ENCODE measurements around the gene BMPER. TPM values are rescaled to one million over a fixed set of nuclear protein-coding genes. Genes with fewer than 3 reads are reported as not detected.

Gene BMPER
- total and polyA plus RNA-seq, 2 of the 8 experiments (the other 6 are each of a cell fraction or from before 2014, with no cell fraction given): 0.33 to 0.69 TPM

GRCh38 chr7:34162677-34163076, 257.3 kb downstream of the BMPER start:
- Histone ChIP-seq H2BK12ac (ENCODE audit: low read depth, low read length) (no peak overlapping the region), H3K4me1 (replicated peaks in 1 of 4; ENCODE audit: control insufficient read depth in 3 of 4, insufficient read depth in 4 of 4, low read length in 3 of 4) (no peaks in the 10 kb centered on the region), H4K20me1 (replicated peaks in 1 of 2; ENCODE audit: control insufficient read depth in 1 of 2, insufficient read depth in 2 of 2, low read length in 2 of 2) (no peaks in the 10 kb centered on the region), H3K23ac (ENCODE audit: insufficient read length) (no peak overlapping the region), H3K79me2 (ENCODE audit: control insufficient read depth in 1 of 2, insufficient read depth in 2 of 2, low read length in 2 of 2) (no peaks in the 10 kb centered on the region), H3K36me3 (ENCODE audit: control insufficient read depth in 2 of 4, insufficient read depth in 4 of 4, low read length in 3 of 4) (no peaks in the 10 kb centered on the region), H3K79me1 (ENCODE audit: low read depth, low read length) (no peaks in the 10 kb centered on the region), H3K27me3 (replicated peaks in 1 of 4; ENCODE audit: control insufficient read depth in 3 of 4, extremely low read depth in 1 of 4, insufficient read depth in 3 of 4, low read length in 3 of 4) (no peaks in the 10 kb centered on the region), H3K4me3 (ENCODE audit: extremely low read depth in 1 of 4, insufficient read depth in 2 of 4, low read depth in 3 of 4, low read length in 4 of 4) (no peak overlapping the region), H4K5ac (ENCODE audit: insufficient read length, low read depth, low read length) (no peak overlapping the region), H4K8ac (ENCODE audit: extremely low read depth, insufficient read depth, low read length) (no peak overlapping the region), H3K9ac (replicated peaks in 1 of 4; ENCODE audit: extremely low read depth in 1 of 4, low read depth in 3 of 4, low read length in 3 of 4) (no peak overlapping the region), H3K56ac (replicated peaks; ENCODE audit: insufficient read length, low read depth, low read length) (no peak overlapping the region), H2BK5ac (ENCODE audit: low read depth, low read length) (no peak overlapping the region), H2AK5ac (ENCODE audit: low read depth, low read length) (no peak overlapping the region), H3K14ac (ENCODE audit: insufficient read length) (no peak overlapping the region), H3K4me2 (ENCODE audit: insufficient read depth in 1 of 2, low read depth in 2 of 2, low read length in 2 of 2) (no peak overlapping the region), H3K4ac (replicated peaks; ENCODE audit: insufficient read length, low read depth, low read length) (no peak overlapping the region), H3K9me3 (ENCODE audit: insufficient read depth in 2 of 2, low read depth in 1 of 2, low read length in 1 of 2) (no peaks in the 10 kb centered on the region), H4K91ac (replicated peaks; ENCODE audit: insufficient read length, low read length) (no peak overlapping the region), H3K23me2 (ENCODE audit: low read depth, low read length) (peaks cover 2% of the 10 kb centered on the region; the same call in 1 of the 2 replicates), H3K18ac (ENCODE audit: extremely low read depth, low read length) (no peak overlapping the region), H2BK20ac (ENCODE audit: low read length) (no peak overlapping the region), H2BK120ac (replicated peaks; ENCODE audit: low read depth, low read length) (no peak overlapping the region), H2AFZ (ENCODE audit: low read length) (no peak overlapping the region), H2BK15ac (ENCODE audit: low read length) (no peak overlapping the region), H3K27ac (ENCODE audit: low read depth, low read length) (no peak overlapping the region)
- DNase-seq (ENCODE audit: low read depth in 1 of 2, low spot score in 2 of 2): no peak
- WGBS, 2 experiments (ENCODE audit: extremely low coverage in 1 of 2, insufficient coverage in 1 of 2, insufficient read length in 1 of 2, insufficient replicate concordance in 2 of 2, low coverage in 1 of 2, low lambda C conversion rate in 2 of 2, missing lambda C conversion rate in 1 of 2): 93% methylated on average over 3 of the region's 3 CpGs; no CpG with 5 or more reads in 1 of the 2 experiments
- no peak for FAIRE-seq
- CTCF ChIA-PET (ENCODE audit: partially characterized antibody): interaction anchor here (0.5 to 13.5 kb wide), 4 partner anchors 8 to 871 kb away, joined by 3 to 197 read pairs (median 3); no protein-coding TSS in a partner anchor
- POLR2A ChIA-PET (ENCODE audit: partially characterized antibody): no interaction called here
- TF ChIP-seq JUN (IDR thresholded peaks at IDR 0.05; ENCODE audit: low read depth, low read length) (no peak), EZH2 (IDR thresholded peaks at IDR 0.05; ENCODE audit: low read depth, low read length, severe bottlenecking) (no peak), CEBPB (IDR thresholded peaks at IDR 0.05; ENCODE audit: low read depth, low read length) (no peak), SAP30 (IDR thresholded peaks at IDR 0.05; ENCODE audit: insufficient read depth, insufficient replicate concordance, low read length) (no peak), SIRT6 (IDR thresholded peaks at IDR 0.05; ENCODE audit: low read length) (no peak), ATF3 (IDR thresholded peaks at IDR 0.05; ENCODE audit: insufficient read depth, low read depth, low read length) (no peak), EP300 (IDR thresholded peaks at IDR 0.05; ENCODE audit: borderline replicate concordance in 1 of 2, low read depth in 2 of 2, low read length in 2 of 2) (no peak), CTCF (IDR thresholded peaks at IDR 0.05; ENCODE audit: control extremely low read depth in 1 of 3, insufficient read depth in 1 of 3, low read depth in 1 of 3, low read length in 3 of 3) (no peak), TEAD4 (IDR thresholded peaks at IDR 0.05; ENCODE audit: low read depth, low read length) (no peak), MAFK (IDR thresholded peaks at IDR 0.05; ENCODE audit: low read depth, low read length) (no peak), CBX8 (IDR thresholded peaks at IDR 0.05; ENCODE audit: borderline replicate concordance, low read depth, low read length) (no peak)

Data from H1 (cell line).